Mammary epithelial cell (primary cell): ENCODE data around the gene LMAN2L.

Experiments
- CTCF ChIP-seq, 2 donors: IDR thresholded peaks in 1 of 2; conservative IDR thresholded peaks in 1 of 2; 2 replicates each; pipeline ENCODE4 v1.5.1; 2011 to 2012; ENCODE audit warnings: inconsistent platforms in 2 of 2, low read length in 2 of 2, mild to moderate bottlenecking in 2 of 2, control low read depth in 1 of 2, low read depth in 1 of 2; ENCODE audit not compliant: insufficient read depth in 1 of 2; ENCODE audit errors: extremely low read depth in 1 of 2
- EZH2 ChIP-seq: IDR thresholded peaks from 2 replicates; pipeline ENCODE4 v1.6.1; 2012; ENCODE audit warnings: low read length, inconsistent platforms, borderline replicate concordance

GRCh38 chr2:96703021-96703751, 36.7 kb downstream of the LMAN2L start:
- TF ChIP-seq CTCF (conservative IDR thresholded peaks at IDR 0.05 in 1 of 2, IDR thresholded peaks at IDR 0.05 in 1 of 2; ENCODE audit: extremely low read depth in 1 of 2, insufficient read depth in 1 of 2, low read depth in 1 of 2, low read length in 2 of 2) (no peak), EZH2 (no peak)
